A549 (cell line): Measurements from ENCODE around the gene ZNF134. TPM values are rescaled to one million over a fixed set of nuclear protein-coding genes. Genes with fewer than 3 reads are reported as not detected.

Experiments used
- ATAC-seq, 2 experiments: fragments of 200-7000 bp in 1 of 2; fragments of >200 bp in 1 of 2; cut with Nextera tagmentation in 1 of 2; cut with Tn5 transposase in 1 of 2; 3 replicates each; pipeline versions ENCODE4 v1.8.0 to v1.9.1; 2018 to 2020; ENCODE audit warnings: mild to moderate bottlenecking in 1 of 2, moderate library complexity in 1 of 2
- CTCF ChIA-PET: fragments of 300-600 bp; sonication (Branson Sonifier 250); formaldehyde crosslinking; extraction: SDS; loops from one replicate; lab custom pipeline; 2021; ENCODE audit warnings: antibody characterized with exemption, inconsistent platforms; lab: Yijun Ruan, JAX
- POLR2A ChIA-PET: fragments of 350-600 bp; formaldehyde crosslinking; extraction: SDS; loops from one replicate; lab custom pipeline; 2021; ENCODE audit warnings: antibody characterized with exemption, inconsistent platforms; lab: Yijun Ruan, JAX
- DNase-seq, 2 experiments: peaks; one replicate each; pipeline versions ENCODE4 v3.0.0 to v3.0.0-alpha.2; 2011 to 2016; ENCODE audit warnings: low read depth in 1 of 2, low spot score in 1 of 2
- FAIRE-seq: peaks from 2 replicates; lab custom pipeline; 2011; peaks lifted over from hg19 to GRCh38; lab: Jason Lieb, UNC
- H3K27ac ChIP-seq, 2 experiments: fragments of >200 bp; sonication (Bioruptor Twin); formaldehyde crosslinking; 3 replicates each; pipeline ENCODE4 v1.5.1; 2016 to 2017
- H3K4me1 ChIP-seq: fragments of >200 bp; sonication (Bioruptor Twin); formaldehyde crosslinking; 3 replicates; pipeline ENCODE4 v1.6.1; 2016
- H3K4me2 ChIP-seq: fragments of >200 bp; sonication (Bioruptor Twin); formaldehyde crosslinking; 3 replicates; pipeline ENCODE4 v1.6.1; 2016
- H3K4me3 ChIP-seq: fragments of >200 bp; sonication (Bioruptor Twin); formaldehyde crosslinking; 3 replicates; pipeline ENCODE4 v1.5.1; 2016
- H3K9me3 ChIP-seq: fragments of >200 bp; sonication (Bioruptor Twin); formaldehyde crosslinking; 3 replicates; pipeline ENCODE4 v1.6.1; 2016
- BHLHE40 ChIP-seq: IDR thresholded peaks from 2 replicates; pipeline ENCODE4 v1.6.1; 2012; ENCODE audit warnings: low read depth, low read length, inconsistent platforms
- CBX2 ChIP-seq: fragments of 200-600 bp; sonication (generic); IDR thresholded peaks from 2 replicates; pipeline ENCODE4 v1.6.1; 2016; ENCODE audit warnings: low read depth, mild to moderate bottlenecking, borderline replicate concordance
- CBX8 ChIP-seq: fragments of 200-600 bp; sonication (generic); IDR thresholded peaks from 2 replicates; pipeline ENCODE4 v1.6.1; 2016
- CHD2 ChIP-seq: fragments of 150-350 bp; IDR thresholded peaks from 2 replicates; pipeline ENCODE4 v1.6.1; 2014; ENCODE audit warnings: low read length; ENCODE audit not compliant: partially characterized antibody
- CHD4 ChIP-seq: fragments of 200-600 bp; sonication (generic); IDR thresholded peaks from 2 replicates; pipeline ENCODE4 v1.6.1; 2016; ENCODE audit warnings: antibody characterized with exemption, mild to moderate bottlenecking, borderline replicate concordance
- EHF ChIP-seq: fragments of 250-450 bp; sonication (Bioruptor Pico); IDR thresholded peaks from 2 replicates; pipeline ENCODE4 v1.5.0; 2020; ENCODE audit warnings: mild to moderate bottlenecking
- FOSB ChIP-seq: fragments of 250-450 bp; sonication (Bioruptor Pico); IDR thresholded peaks from 2 replicates; pipeline ENCODE4 v1.5.0; 2020; ENCODE audit warnings: mild to moderate bottlenecking, moderate library complexity
- FOSL2 ChIP-seq, 2 experiments: fragments of 450-650 bp in 1 of 2; fragments of >200 bp in 1 of 2; sonication (Bioruptor Twin) in 1 of 2; formaldehyde crosslinking; IDR thresholded peaks; 2 replicates each; pipeline versions ENCODE4 v1.5.0 to v1.6.1; 2016 to 2020; ENCODE audit warnings: mild to moderate bottlenecking in 1 of 2, moderate library complexity in 1 of 2
- GATA3 ChIP-seq: IDR thresholded peaks from 2 replicates; pipeline ENCODE4 v1.6.1; 2012; ENCODE audit warnings: borderline replicate concordance
- HEYL ChIP-seq: fragments of 250-450 bp; sonication (Bioruptor Pico); IDR thresholded peaks from 2 replicates; pipeline ENCODE4 v1.8.0; 2021; ENCODE audit warnings: mild to moderate bottlenecking, moderate library complexity
- HOXB13 ChIP-seq: fragments of 250-450 bp; sonication (Bioruptor Pico); IDR thresholded peaks from 2 replicates; pipeline ENCODE4 v1.5.0; 2020; ENCODE audit warnings: low read depth, mild to moderate bottlenecking, moderate library complexity
- HOXB5 ChIP-seq: fragments of 250-450 bp; sonication (Bioruptor Pico); IDR thresholded peaks from 2 replicates; pipeline ENCODE4 v1.5.0; 2020; ENCODE audit warnings: mild to moderate bottlenecking, moderate library complexity
- JUNB ChIP-seq: fragments of >200 bp; sonication (Bioruptor Twin); formaldehyde crosslinking; IDR thresholded peaks from 2 replicates; pipeline ENCODE4 v1.6.1; 2016
- KDM5A ChIP-seq: fragments of 200-600 bp; sonication (generic); IDR thresholded peaks from 2 replicates; pipeline ENCODE4 v1.6.1; 2016; ENCODE audit warnings: antibody characterized with exemption, mild to moderate bottlenecking
- MAFK ChIP-seq: fragments of 450-650 bp; IDR thresholded peaks from 2 replicates; pipeline ENCODE4 v1.6.1; 2014; ENCODE audit not compliant: partially characterized antibody
- MYC ChIP-seq: IDR thresholded peaks from 2 replicates; pipeline ENCODE4 v1.6.1; 2012; ENCODE audit warnings: mild to moderate bottlenecking, inconsistent platforms, low read length, improper control_type of control experiment, borderline replicate concordance
- NFE2L2 ChIP-seq: fragments of 150-350 bp; conservative IDR thresholded peaks from 2 replicates; pipeline ENCODE4 v1.6.1; 2014; ENCODE audit warnings: low read length
- PHF8 ChIP-seq: fragments of 200-600 bp; sonication (generic); IDR thresholded peaks from 2 replicates; pipeline ENCODE4 v1.6.1; 2016; ENCODE audit warnings: low read depth, mild to moderate bottlenecking, antibody characterized with exemption, moderate library complexity, borderline replicate concordance
- POLR2AphosphoS2 ChIP-seq: conservative IDR thresholded peaks from 2 replicates; pipeline ENCODE4 v1.6.1; 2012; ENCODE audit warnings: low read length, improper control_type of control experiment, inconsistent platforms
- RARB ChIP-seq: fragments of 250-450 bp; sonication (Bioruptor Pico); IDR thresholded peaks from 2 replicates; pipeline ENCODE4 v1.8.0; 2021; ENCODE audit warnings: mild to moderate bottlenecking, moderate library complexity
- RFX5 ChIP-seq: fragments of 450-650 bp; IDR thresholded peaks from 2 replicates; pipeline ENCODE4 v1.7.1; 2014; ENCODE audit warnings: antibody characterized with exemption, mild to moderate bottlenecking, moderate library complexity
- TFCP2L1 ChIP-seq: fragments of 250-450 bp; sonication (Bioruptor Pico); IDR thresholded peaks from 2 replicates; pipeline ENCODE4 v1.5.0; 2021; ENCODE audit warnings: mild to moderate bottlenecking
- TP53 ChIP-seq: fragments of 250-450 bp; sonication (Bioruptor Pico); IDR thresholded peaks from 2 replicates; pipeline ENCODE4 v1.5.0; 2021; ENCODE audit warnings: mild to moderate bottlenecking, moderate library complexity
- ZNF302 ChIP-seq: fragments of 250-450 bp; sonication (Bioruptor Pico); IDR thresholded peaks from 2 replicates; pipeline ENCODE4 v1.9.0; 2021; ENCODE audit warnings: inconsistent platforms, mild to moderate bottlenecking, moderate library complexity
- WGBS: methylation state at CpG from one replicate; pipeline ENCODE4 v1.1.6; 2017; ENCODE audit errors: missing lambda C conversion rate; 5-methylcytosine and 5-hydroxymethylcytosine counted together
- polyA minus RNA-seq: library from RNA; depleted of rRNA, polyadenylated mRNA; stranded (reverse); fragments of >200 nt; gene quantifications from 2 replicates; pipeline ENCODE4 v1.2.3, GENCODE V29; 2011; rRNA and poly(A)+ RNA removed
- polyA plus RNA-seq, 4 experiments: library from polyadenylated mRNA; depleted of rRNA in 3 of 4; stranded (reverse); fragments of >200 nt; fragmentation: RNase III in 1 of 4; extraction: RNeasy Plus Mini Kit Qiagen cat#74134 plus additional on column Dnase treatment in 1 of 4; gene quantifications; 2 replicates in 3 of 4; 3 replicates in 1 of 4; pipeline ENCODE4 v1.2.3, GENCODE V29; 2011 to 2017
- TF ChIP-seq, protein P1 (sequence below): fragments of 200-600 bp; sonication (generic); IDR thresholded peaks from 2 replicates; pipeline ENCODE4 v1.6.1; 2016; ENCODE audit warnings: antibody characterized with exemption, mild to moderate bottlenecking, moderate library complexity
- TF ChIP-seq, protein P2 (sequence below): fragments of 250-450 bp; sonication (Bioruptor Pico); IDR thresholded peaks from 2 replicates; pipeline ENCODE4 v1.5.0; 2021; ENCODE audit warnings: mild to moderate bottlenecking, moderate library complexity, borderline replicate concordance
- TF ChIP-seq, protein P3 (sequence below): fragments of >200 bp; sonication (Bioruptor Twin); formaldehyde crosslinking; IDR thresholded peaks from 3 replicates; pipeline ENCODE4 v1.5.1; 2016
- TF ChIP-seq, protein P4 (sequence below): fragments of >200 bp; sonication (Bioruptor Twin); formaldehyde crosslinking; IDR thresholded peaks from 3 replicates; pipeline ENCODE4 v1.6.1; 2016
- TF ChIP-seq, protein P5 (sequence below): IDR thresholded peaks from 2 replicates; pipeline ENCODE4 v1.6.1; 2012

ZNF134 gene
- polyA plus RNA-seq (2011; rRNA removed) (9.2 and 10.1 TPM in 2 replicates), polyA plus RNA-seq (2017; fragmentation: RNase III; extraction: RNeasy Plus Mini Kit Qiagen cat#74134 plus additional on column Dnase treatment) (8.3 to 9.2 TPM (median 9.1 TPM) in 3 replicates), polyA minus RNA-seq (14.1 and 14.5 TPM in 2 replicates)
- polyA plus RNA-seq (2012; cell fraction: cytosol; rRNA removed): 3.3 and 4.8 TPM in 2 replicates
- polyA plus RNA-seq (2012; cell fraction: nucleus; rRNA removed): 4.1 and 4.5 TPM in 2 replicates

DNA sequence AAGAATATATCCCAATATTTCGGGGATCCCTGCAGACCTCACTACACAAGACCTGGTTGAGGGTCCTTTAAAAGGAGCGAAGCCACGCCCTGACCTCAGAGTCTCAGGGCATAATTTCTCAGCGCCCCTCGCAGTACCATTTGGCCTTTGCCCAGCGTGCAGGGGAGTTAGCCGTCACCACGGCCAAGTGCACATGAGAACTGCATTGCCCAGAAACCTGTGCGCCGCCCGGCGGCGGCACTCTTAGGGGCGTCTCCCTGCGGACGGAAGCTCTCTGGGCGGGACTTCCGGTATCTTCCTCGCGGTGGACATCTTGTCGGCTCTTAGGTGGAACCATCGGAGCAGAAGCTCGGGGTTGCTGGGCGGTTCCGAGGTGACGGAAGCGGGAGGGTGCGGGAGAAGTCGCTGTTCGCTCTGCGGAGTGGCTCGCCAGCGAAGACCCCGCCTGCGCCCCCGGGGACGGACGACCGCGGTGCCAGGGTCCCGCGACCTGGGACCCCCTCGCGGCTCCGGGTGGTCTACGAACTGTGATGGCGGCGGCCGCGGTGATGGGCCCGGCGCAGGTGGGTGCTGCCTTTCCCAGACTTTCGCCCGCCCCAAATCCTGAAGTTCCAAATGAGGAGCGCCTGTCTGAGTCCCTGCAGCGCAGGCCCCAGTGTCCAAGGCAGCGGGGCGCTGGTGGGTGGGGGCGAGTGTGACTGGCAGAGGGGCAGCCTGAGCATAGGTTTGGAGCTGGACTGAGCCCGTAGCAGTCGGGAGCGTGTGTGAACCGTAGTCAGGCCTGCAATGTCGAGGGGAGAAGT is at the start of gene ZNF134:
TSS of gene ZNF134 (plus strand) at position 302 of the 803 bp plus-strand sequence. CDS start 5,227 bp downstream, outside the sequence.
- Histone ChIP-seq H3K4me3 (peak within 1 kb of the TSS; percentile 81), H3K4me1 (no peaks in the 10 kb centered on the region), H3K9me3 (peaks cover 97% of the 10 kb centered on the region), H3K27ac (peak within 1 kb of the TSS; percentile 65 to 88), H3K4me2 (peak within 1 kb of the TSS; percentile 66)
- no peak for FAIRE-seq
- CTCF ChIA-PET: interaction anchor here (0.7 to 1.4 kb wide), 7 partner anchors 9 to 235 kb away, joined by 3 to 6 read pairs (median 4); no protein-coding TSS in a partner anchor
- peak; percentile 95 for DNase-seq
- POLR2A ChIA-PET: interaction anchor here (0.7 to 2.1 kb wide), 5 partner anchors 19 to 303 kb away, joined by 3 to 16 read pairs (median 5); partner anchors contain the start of genes ZNF211, ZNF416 and ZNF551
- peak; percentile 99 to 100 for ATAC-seq
- WGBS: 7% methylated on average over 39 of the region's 64 CpGs
- TF ChIP-seq HOXB5: no peak
- no peak for TF ChIP-seq HEYL (CRISPR knock-in tag)
- TF ChIP-seq, protein P1, sequence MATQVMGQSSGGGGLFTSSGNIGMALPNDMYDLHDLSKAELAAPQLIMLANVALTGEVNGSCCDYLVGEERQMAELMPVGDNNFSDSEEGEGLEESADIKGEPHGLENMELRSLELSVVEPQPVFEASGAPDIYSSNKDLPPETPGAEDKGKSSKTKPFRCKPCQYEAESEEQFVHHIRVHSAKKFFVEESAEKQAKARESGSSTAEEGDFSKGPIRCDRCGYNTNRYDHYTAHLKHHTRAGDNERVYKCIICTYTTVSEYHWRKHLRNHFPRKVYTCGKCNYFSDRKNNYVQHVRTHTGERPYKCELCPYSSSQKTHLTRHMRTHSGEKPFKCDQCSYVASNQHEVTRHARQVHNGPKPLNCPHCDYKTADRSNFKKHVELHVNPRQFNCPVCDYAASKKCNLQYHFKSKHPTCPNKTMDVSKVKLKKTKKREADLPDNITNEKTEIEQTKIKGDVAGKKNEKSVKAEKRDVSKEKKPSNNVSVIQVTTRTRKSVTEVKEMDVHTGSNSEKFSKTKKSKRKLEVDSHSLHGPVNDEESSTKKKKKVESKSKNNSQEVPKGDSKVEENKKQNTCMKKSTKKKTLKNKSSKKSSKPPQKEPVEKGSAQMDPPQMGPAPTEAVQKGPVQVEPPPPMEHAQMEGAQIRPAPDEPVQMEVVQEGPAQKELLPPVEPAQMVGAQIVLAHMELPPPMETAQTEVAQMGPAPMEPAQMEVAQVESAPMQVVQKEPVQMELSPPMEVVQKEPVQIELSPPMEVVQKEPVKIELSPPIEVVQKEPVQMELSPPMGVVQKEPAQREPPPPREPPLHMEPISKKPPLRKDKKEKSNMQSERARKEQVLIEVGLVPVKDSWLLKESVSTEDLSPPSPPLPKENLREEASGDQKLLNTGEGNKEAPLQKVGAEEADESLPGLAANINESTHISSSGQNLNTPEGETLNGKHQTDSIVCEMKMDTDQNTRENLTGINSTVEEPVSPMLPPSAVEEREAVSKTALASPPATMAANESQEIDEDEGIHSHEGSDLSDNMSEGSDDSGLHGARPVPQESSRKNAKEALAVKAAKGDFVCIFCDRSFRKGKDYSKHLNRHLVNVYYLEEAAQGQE: no peak
- TF ChIP-seq, protein P2, sequence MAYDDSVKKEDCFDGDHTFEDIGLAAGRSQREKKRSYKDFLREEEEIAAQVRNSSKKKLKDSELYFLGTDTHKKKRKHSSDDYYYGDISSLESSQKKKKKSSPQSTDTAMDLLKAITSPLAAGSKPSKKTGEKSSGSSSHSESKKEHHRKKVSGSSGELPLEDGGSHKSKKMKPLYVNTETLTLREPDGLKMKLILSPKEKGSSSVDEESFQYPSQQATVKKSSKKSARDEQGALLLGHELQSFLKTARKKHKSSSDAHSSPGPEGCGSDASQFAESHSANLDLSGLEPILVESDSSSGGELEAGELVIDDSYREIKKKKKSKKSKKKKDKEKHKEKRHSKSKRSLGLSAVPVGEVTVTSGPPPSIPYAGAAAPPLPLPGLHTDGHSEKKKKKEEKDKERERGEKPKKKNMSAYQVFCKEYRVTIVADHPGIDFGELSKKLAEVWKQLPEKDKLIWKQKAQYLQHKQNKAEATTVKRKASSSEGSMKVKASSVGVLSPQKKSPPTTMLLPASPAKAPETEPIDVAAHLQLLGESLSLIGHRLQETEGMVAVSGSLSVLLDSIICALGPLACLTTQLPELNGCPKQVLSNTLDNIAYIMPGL: no peak
- TF ChIP-seq FOSB (CRISPR knock-in tag): no peak
- TF ChIP-seq NFE2L2: no peak
- TF ChIP-seq PHF8: peak; percentile 83
- no peak for TF ChIP-seq TP53 (CRISPR knock-in tag)
- TF ChIP-seq EHF: no peak
- no peak for TF ChIP-seq CHD2
- TF ChIP-seq TFCP2L1 (CRISPR knock-in tag): peak; percentile 47; the same call in 1 of the 2 replicates
- TF ChIP-seq CBX8: no peak
- TF ChIP-seq, protein P3, sequence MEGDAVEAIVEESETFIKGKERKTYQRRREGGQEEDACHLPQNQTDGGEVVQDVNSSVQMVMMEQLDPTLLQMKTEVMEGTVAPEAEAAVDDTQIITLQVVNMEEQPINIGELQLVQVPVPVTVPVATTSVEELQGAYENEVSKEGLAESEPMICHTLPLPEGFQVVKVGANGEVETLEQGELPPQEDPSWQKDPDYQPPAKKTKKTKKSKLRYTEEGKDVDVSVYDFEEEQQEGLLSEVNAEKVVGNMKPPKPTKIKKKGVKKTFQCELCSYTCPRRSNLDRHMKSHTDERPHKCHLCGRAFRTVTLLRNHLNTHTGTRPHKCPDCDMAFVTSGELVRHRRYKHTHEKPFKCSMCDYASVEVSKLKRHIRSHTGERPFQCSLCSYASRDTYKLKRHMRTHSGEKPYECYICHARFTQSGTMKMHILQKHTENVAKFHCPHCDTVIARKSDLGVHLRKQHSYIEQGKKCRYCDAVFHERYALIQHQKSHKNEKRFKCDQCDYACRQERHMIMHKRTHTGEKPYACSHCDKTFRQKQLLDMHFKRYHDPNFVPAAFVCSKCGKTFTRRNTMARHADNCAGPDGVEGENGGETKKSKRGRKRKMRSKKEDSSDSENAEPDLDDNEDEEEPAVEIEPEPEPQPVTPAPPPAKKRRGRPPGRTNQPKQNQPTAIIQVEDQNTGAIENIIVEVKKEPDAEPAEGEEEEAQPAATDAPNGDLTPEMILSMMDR: no peak; the same call in 2 of the 3 replicates
- no peak for TF ChIP-seq KDM5A
- TF ChIP-seq HOXB13 (CRISPR knock-in tag): no peak
- no peak for TF ChIP-seq MAFK
- TF ChIP-seq RARB (CRISPR knock-in tag): no peak
- TF ChIP-seq, protein P4, sequence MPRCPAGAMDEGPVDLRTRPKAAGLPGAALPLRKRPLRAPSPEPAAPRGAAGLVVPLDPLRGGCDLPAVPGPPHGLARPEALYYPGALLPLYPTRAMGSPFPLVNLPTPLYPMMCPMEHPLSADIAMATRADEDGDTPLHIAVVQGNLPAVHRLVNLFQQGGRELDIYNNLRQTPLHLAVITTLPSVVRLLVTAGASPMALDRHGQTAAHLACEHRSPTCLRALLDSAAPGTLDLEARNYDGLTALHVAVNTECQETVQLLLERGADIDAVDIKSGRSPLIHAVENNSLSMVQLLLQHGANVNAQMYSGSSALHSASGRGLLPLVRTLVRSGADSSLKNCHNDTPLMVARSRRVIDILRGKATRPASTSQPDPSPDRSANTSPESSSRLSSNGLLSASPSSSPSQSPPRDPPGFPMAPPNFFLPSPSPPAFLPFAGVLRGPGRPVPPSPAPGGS: no peak
- no peak for TF ChIP-seq BHLHE40
- TF ChIP-seq FOSL2 (IDR thresholded peaks at IDR 0.05): no peak
- no peak for TF ChIP-seq FOSL2 (CRISPR knock-in tag; IDR thresholded peaks at IDR 0.05)
- no peak for TF ChIP-seq JUNB
- TF ChIP-seq MYC: no peak
- TF ChIP-seq, protein P5, sequence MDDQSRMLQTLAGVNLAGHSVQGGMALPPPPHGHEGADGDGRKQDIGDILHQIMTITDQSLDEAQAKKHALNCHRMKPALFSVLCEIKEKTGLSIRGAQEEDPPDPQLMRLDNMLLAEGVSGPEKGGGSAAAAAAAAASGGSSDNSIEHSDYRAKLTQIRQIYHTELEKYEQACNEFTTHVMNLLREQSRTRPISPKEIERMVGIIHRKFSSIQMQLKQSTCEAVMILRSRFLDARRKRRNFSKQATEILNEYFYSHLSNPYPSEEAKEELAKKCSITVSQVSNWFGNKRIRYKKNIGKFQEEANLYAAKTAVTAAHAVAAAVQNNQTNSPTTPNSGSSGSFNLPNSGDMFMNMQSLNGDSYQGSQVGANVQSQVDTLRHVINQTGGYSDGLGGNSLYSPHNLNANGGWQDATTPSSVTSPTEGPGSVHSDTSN: no peak
- TF ChIP-seq ZNF302: no peak
- peak; percentile 0; the same call in 1 of the 2 replicates for TF ChIP-seq GATA3
- no peak for TF ChIP-seq CHD4
- TF ChIP-seq POLR2AphosphoS2: no peak
- TF ChIP-seq CBX2: no peak
- TF ChIP-seq RFX5: no peak
